Cardiac fibroblast (primary cell): ENCODE results near the gene INAVA.
A peak's percentile ranks its signal among the peaks of the same experiment; 100 is the strongest.

Source experiments
- DNase-seq, 2 donors: peaks; one replicate each; pipeline versions ENCODE4 v3.0.0 to v3.0.0-alpha.2; 2010; ENCODE audit warnings: low read depth in 2 of 2
- H3K4me3 ChIP-seq, 2 donors: replicated peaks in 1 of 2; 1 replicate in 1 of 2; 2 replicates in 1 of 2; pipeline ENCODE4 v1.5.1; 2011; ENCODE audit warnings: low read depth in 2 of 2, low read length in 2 of 2, mild to moderate bottlenecking in 2 of 2, moderate library complexity in 1 of 2
- TF ChIP-seq, protein P1 (sequence below): IDR thresholded peaks from one replicate; pipeline ENCODE4 v1.5.1; 2011; ENCODE audit warnings: low read depth, mild to moderate bottlenecking, low read length, inconsistent platforms

Gene INAVA

DNA sequence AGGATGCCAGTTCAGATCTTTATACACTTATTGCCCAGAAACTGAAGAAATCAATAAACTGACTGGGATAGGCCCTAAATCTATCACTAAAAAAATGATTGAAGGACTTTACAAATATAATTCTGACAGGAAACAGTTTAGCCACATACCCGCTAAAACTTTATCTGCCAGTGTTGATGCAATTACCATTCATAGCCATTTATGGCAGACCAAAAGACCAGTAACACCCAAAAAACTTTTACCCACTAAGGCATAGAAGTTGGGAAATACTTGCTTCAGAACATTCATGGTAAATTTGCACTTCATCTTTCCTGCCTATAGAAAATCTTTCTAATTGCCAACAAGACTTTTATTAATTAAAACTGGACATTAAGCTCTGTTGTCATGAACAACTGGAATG lies 36.9 kb upstream of the INAVA start:
- TF ChIP-seq, protein P1, sequence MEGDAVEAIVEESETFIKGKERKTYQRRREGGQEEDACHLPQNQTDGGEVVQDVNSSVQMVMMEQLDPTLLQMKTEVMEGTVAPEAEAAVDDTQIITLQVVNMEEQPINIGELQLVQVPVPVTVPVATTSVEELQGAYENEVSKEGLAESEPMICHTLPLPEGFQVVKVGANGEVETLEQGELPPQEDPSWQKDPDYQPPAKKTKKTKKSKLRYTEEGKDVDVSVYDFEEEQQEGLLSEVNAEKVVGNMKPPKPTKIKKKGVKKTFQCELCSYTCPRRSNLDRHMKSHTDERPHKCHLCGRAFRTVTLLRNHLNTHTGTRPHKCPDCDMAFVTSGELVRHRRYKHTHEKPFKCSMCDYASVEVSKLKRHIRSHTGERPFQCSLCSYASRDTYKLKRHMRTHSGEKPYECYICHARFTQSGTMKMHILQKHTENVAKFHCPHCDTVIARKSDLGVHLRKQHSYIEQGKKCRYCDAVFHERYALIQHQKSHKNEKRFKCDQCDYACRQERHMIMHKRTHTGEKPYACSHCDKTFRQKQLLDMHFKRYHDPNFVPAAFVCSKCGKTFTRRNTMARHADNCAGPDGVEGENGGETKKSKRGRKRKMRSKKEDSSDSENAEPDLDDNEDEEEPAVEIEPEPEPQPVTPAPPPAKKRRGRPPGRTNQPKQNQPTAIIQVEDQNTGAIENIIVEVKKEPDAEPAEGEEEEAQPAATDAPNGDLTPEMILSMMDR: no peak
- no peak overlapping the region for H3K4me3 ChIP-seq
- peak in 1 of 2 donors; percentile 22 for DNase-seq

DNA sequence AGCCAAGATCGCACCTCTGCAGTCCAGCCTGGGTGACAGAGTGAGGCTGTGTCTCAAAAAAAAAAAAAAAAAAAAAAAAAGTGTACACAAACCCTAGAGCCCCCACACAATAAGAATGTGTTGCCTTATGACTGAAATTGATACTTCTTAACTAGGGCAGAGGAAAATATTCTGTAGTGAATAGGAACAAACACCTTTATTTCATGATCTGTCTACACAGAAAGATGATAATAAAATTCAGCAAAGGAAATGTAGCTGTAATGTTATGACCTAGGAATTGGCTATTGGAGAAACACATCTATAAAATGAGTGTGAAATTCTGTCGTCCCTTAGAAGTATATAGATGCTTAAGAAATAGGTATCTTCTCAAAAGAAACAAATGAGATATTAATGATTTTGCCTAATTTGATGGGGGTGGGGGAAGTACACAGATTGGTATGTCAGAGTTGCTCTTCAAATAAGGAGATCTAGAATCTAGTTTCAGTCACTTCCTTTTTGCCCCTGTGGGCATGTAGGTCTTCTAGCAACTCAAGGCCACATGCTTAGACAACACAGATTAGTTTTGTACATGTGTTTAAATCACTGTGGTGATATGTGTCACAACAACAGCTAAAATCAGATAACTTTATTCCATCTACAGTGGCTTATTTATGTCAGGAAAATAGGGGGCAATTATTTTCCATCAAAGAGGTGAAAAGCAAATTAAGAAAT lies 32.6 kb upstream of the INAVA start:
- no peak overlapping the region for H3K4me3 ChIP-seq
- TF ChIP-seq, protein P1: no peak
- DNase-seq: no peak

DNA sequence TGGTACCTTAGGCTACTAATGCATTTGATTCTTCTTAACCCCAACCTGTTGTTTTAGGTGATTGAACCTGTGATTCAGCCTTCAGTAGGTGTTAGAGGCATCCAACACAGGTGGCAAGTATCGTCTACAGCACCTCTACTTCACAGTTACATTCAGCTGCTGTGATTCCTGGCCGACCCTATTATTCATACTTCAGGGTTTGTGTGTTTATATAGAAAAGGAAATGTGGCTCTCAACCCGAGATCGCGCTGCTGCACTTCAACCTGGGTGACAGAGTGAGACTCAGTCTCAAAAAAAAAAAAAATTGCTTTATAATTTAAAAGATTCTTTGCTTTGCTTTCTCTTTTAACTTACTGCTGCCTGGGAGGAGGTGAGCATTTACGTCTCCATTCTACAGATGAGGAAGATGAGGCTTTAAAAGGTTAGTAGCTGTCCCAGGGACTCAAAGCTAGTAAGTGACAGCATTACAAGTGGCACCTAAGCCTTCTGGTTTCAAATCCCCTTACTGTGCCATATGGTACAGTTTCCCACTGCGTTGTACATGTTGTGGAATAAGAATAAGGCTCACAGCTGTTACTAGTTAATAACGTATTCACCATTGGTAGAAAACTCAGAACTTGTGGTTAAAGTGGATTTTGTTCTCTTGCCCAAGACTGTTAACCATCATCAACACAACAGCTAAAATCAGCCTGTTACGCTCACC lies 31.8 kb upstream of the INAVA start:
- DNase-seq: no peak
- no peak overlapping the region for H3K4me3 ChIP-seq

DNA sequence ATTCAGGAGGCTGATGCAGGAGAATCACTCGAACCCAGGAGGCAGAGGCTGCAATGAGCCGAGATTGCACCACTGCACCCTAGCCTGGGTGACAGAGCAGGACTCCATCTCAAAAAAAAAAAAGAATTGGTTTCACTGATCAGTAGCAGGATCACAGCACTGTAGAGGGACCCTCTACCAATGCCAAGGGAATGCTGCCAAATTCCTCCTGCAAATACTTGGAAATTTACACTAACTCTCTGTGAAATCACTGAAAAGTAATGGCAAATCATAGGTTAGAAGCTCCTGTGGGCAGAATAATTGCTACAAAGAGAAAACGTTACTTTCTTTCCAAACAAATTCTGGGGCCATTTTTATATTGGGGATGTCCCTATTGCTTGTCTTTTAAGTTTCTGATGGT lies 28.6 kb upstream of the INAVA start:
- no peak overlapping the region for H3K4me3 ChIP-seq
- DNase-seq: no peak
- TF ChIP-seq, protein P1: no peak

More for the DNA sequence above, 31.8 kb upstream of the INAVA start:
- TF ChIP-seq, protein P1: no peak

DNA sequence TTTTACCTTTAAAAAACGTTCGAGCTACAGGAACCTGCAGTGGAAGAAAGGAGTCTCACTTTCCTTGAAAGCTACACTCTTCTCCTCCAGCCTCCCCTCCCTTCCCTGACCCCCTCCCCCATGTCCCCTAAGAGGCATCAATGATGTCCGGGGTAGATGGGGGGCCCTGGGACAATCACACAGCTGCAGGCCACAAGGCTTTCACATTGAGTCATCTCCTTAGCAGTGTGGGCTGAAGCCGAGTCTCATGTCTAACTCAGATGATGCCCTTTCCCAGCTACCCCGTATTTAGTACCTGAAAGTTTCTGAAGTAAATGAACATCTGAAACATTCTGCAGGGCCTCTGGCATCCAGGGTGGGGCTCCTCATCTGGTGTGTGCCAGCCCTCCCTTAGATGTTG lies 28.2 kb upstream of the INAVA start:
- DNase-seq: peak in 1 of 2 donors; percentile 14
- TF ChIP-seq, protein P1: no peak
- no peak overlapping the region for H3K4me3 ChIP-seq

DNA sequence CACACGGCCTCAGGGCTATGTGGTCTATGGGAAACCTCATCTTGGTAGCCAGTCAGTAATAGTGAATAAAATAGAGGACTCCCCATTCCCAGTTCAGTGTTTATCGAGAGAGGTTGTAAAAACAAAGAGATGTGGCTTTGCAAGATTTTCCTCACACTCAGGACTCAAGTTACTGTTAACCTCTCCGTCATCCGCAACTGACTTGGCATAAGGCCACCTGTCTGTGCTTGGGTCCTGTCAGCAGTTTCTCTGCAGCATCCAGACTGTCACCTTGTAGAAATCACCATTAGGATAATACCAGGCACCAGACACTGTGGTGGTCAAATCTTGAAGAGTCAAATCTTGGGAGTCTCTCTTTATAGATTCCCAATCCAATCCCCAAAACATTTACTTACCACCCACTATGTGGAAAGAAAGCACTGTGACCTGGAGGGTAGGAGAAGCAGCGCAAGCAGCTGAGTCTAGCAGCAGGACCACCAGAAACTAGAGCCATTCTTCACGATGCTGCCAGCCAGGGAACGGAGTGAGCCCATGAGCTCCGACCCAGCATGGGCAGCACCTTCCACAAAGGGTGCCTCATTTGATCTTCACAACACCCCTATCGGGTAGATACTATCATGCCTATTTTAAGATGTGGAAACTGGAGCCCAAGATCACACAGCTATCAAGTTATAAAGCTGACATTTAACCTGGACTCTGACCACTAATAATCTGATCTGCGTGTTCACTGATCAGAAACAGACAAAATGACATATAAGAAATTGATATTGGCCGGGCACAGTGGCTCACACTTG lies 27.5 kb upstream of the INAVA start:
- TF ChIP-seq, protein P1: no peak
- no peak overlapping the region for H3K4me3 ChIP-seq
- peak; percentile 26 to 32 for DNase-seq
